HFFc6 (cell line): ENCODE results near the gene POLR1E. TPM values are rescaled to one million over a fixed set of nuclear protein-coding genes. Genes with fewer than 3 reads are reported as not detected.
A peak's percentile ranks its signal among the peaks of the same experiment; 100 is the strongest.
"Not testable (repeated sequence)": the region's sequence is repeated elsewhere in the genome, so short reads cannot be mapped to it uniquely, and the experiment has no call there.

Source experiments
- DNase-seq: peaks from one replicate; pipeline ENCODE4 v3.0.0-alpha.2; 2018
- H3K27ac Mint-ChIP-seq: 2 replicates; pipeline ENCODE4 v1.8.0; 2020; ENCODE audit warnings: mild to moderate bottlenecking, mixed read lengths
- H3K27me3 Mint-ChIP-seq: 2 replicates; pipeline ENCODE4 v1.8.0; 2021; ENCODE audit warnings: mild to moderate bottlenecking, moderate library complexity, mixed read lengths; ENCODE audit not compliant: insufficient read depth
- H3K36me3 Mint-ChIP-seq: 2 replicates; pipeline ENCODE4 v1.8.0; 2021; ENCODE audit warnings: low read depth, mixed read lengths
- H3K4me1 Mint-ChIP-seq: 2 replicates; pipeline ENCODE4 v1.8.0; 2020; ENCODE audit warnings: low read depth, mixed read lengths
- H3K4me3 Mint-ChIP-seq: 2 replicates; pipeline ENCODE4 v1.8.0; 2020; ENCODE audit warnings: mild to moderate bottlenecking, moderate library complexity, mixed read lengths
- H3K9me3 Mint-ChIP-seq: 2 replicates; pipeline ENCODE4 v1.8.0; 2020; ENCODE audit warnings: mild to moderate bottlenecking, mixed read lengths
- CTCF ChIP-seq: fragments of 200-600 bp; sonication (generic); IDR thresholded peaks from 2 replicates; pipeline ENCODE4 v1.5.0; 2021; ENCODE audit warnings: antibody characterized with exemption, mild to moderate bottlenecking
- total RNA-seq, 6 experiments: library from RNA; stranded (reverse); fragmentation: NEBNext Ultra II Directional; extraction: Animal tissue kit (Norgen Biotek cat#: 25700); gene quantifications; 2 replicates in 1 of 6; 3 replicates in 5 of 6; pipeline ENCODE4 v1.2.3, GENCODE V29; 2021

Gene POLR1E
- total RNA-seq, 6 experiments from 2014 or later, result 31.0 to 38.5 (median 33.7) TPM

GRCh38 chr9:37464426-37465248 lies 21.1 kb upstream of the POLR1E start:
- H3K36me3 Mint-ChIP-seq, result peaks cover 17% of the 10 kb centered on the region
- H3K9me3 Mint-ChIP-seq, result no peaks in the 10 kb centered on the region
- no peak; the same call in 1 of the 2 replicates for TF ChIP-seq CTCF
- peaks cover 4% of the 10 kb centered on the region; the same call in 1 of the 2 replicates for H3K27me3 Mint-ChIP-seq
- H3K4me3 Mint-ChIP-seq, result peak overlapping the region; percentile 89
- H3K4me1 Mint-ChIP-seq, result peaks cover 34% of the 10 kb centered on the region
- peak overlapping the region; percentile 99 for H3K27ac Mint-ChIP-seq
- DNase-seq, result peak; percentile 54

GRCh38 chr9:37465249-37466036 lies 20.3 kb upstream of the POLR1E start, which contains the start of gene ZBTB5:
Gene ZBTB5, minus strand, starts transcription at chr9:37465450. Its CDS starts 22,899 bp downstream, at chr9:37442551.
- H3K27me3 Mint-ChIP-seq, result peaks cover 4% of the 10 kb centered on the region; the same call in 1 of the 2 replicates
- H3K4me1 Mint-ChIP-seq, result peaks cover 34% of the 10 kb centered on the region
- H3K36me3 Mint-ChIP-seq, result peaks cover 17% of the 10 kb centered on the region
- peak; percentile 100 for DNase-seq
- H3K27ac Mint-ChIP-seq, result peak within 1 kb of the TSS; percentile 99
- H3K9me3 Mint-ChIP-seq, result no peaks in the 10 kb centered on the region
- TF ChIP-seq CTCF, result no peak
- H3K4me3 Mint-ChIP-seq, result peak within 1 kb of the TSS; percentile 89

- Mint-ChIP-seq H3K4me3 (peak overlapping the region; percentile 89), H3K9me3 (no peaks in the 10 kb centered on the region), H3K36me3 (peaks cover 17% of the 10 kb centered on the region), H3K27me3 (peaks cover 4% of the 10 kb centered on the region; the same call in 1 of the 2 replicates), H3K27ac (peak overlapping the region; percentile 99), H3K4me1 (peaks cover 36% of the 10 kb centered on the region)
- TF ChIP-seq CTCF, result no peak
- DNase-seq, result peak; percentile 69
These were observed 19.6 kb upstream of the POLR1E start for GRCh38 chr9:37466037-37466709.

GRCh38 chr9:37467530-37467929 lies 18.2 kb upstream of the POLR1E start:
- DNase-seq, H3K9me3 Mint-ChIP-seq, H3K4me3 Mint-ChIP-seq, H3K27me3 Mint-ChIP-seq: not testable (repeated sequence)
- Mint-ChIP-seq H3K4me1 (peaks cover 38% of the 10 kb centered on the region), H3K27ac (peak overlapping the region; percentile 99; the same call in 1 of the 2 replicates), H3K36me3 (peaks cover 16% of the 10 kb centered on the region)

GRCh38 chr9:37468620-37469019 lies 17.1 kb upstream of the POLR1E start:
- 0 out of 2 replicates have a peak, but pooled peaks cover 5% of the 10 kb centered on the region for H3K36me3 Mint-ChIP-seq
- no peak for TF ChIP-seq CTCF
- H3K4me3 Mint-ChIP-seq, result no peak overlapping the region
- no peaks in the 10 kb centered on the region for H3K9me3 Mint-ChIP-seq
- H3K27me3 Mint-ChIP-seq, result peaks cover 5% of the 10 kb centered on the region; the same call in 1 of the 2 replicates
- DNase-seq, result no peak
- peaks cover 32% of the 10 kb centered on the region for H3K4me1 Mint-ChIP-seq
- no peak overlapping the region for H3K27ac Mint-ChIP-seq
